Kasumi-1 (cell line): Measurements from ENCODE around the gene SPATA9.
A peak's percentile ranks its signal among the peaks of the same experiment; 100 is the strongest.

Source experiments
- DNase-seq, 2 experiments: peaks; one replicate each; lab custom pipeline; 2025; lab: John Stamatoyannopoulos, UW

SPATA9 gene, protein sequence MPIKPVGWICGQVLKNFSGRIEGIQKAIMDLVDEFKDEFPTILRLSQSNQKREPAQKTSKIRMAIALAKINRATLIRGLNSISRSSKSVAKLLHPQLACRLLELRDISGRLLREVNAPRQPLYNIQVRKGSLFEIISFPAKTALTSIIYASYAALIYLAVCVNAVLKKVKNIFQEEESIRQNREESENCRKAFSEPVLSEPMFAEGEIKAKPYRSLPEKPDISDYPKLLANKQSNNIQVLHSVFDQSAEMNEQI

GRCh38 chr5:95682891-95683290 lies at the start of gene SPATA9:
Gene SPATA9, minus strand, starts transcription at chr5:95682991. Its CDS starts 137 bp downstream, at chr5:95682854.
- no peak for DNase-seq

- peak; percentile 39 to 47 for DNase-seq
These were observed 49.1 kb upstream of the SPATA9 start for GRCh38 chr5:95731571-95732554.

DNA sequence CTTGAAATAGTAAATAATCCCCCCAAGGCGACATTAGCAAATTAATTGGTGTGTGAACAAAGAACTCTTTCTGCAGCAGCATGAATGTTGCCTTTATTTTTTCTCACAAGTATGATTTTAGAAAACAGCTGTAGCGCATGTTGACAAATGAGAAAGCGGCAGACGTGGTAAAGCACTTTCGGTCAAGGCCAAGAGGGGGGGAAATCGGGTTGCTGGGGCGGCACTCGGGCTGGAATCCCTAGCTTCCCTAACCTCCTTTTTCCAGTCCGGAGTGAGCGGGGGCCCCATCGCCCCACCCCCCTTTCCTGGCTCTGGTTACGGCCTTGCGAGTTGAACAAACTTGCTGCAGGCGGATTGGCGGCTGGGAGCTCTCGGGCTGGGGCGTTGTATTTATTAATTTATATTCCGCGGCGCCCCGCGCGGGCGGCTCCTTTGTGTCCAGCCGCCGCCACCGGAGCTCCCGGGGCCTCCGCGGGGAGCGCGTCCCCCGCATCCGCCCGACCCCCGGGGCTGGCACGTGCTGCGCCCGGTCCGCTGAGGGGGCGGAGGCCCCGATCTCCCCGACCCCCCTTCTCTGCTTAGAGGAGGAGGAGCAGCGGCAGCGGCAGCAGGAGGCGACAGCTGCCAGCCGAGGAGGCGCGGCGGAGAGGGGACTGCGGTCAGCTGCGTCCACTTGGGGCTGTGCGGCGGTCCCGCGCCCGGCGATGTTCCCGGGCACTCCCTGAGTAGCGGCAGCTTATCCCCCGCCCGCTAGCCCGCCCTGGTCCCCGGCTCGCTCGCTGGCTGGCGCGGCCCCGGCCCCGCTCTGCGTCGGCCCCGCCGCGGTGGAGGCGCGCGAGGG lies 48.2 kb upstream of the SPATA9 start, which contains the start of gene RHOBTB3:
Gene RHOBTB3, plus strand, starts transcription at position 607 of the 841 bp plus-strand sequence. CDS start 347 bp downstream, outside the sequence.
- DNase-seq = peak; percentile 66 to 69

DNA sequence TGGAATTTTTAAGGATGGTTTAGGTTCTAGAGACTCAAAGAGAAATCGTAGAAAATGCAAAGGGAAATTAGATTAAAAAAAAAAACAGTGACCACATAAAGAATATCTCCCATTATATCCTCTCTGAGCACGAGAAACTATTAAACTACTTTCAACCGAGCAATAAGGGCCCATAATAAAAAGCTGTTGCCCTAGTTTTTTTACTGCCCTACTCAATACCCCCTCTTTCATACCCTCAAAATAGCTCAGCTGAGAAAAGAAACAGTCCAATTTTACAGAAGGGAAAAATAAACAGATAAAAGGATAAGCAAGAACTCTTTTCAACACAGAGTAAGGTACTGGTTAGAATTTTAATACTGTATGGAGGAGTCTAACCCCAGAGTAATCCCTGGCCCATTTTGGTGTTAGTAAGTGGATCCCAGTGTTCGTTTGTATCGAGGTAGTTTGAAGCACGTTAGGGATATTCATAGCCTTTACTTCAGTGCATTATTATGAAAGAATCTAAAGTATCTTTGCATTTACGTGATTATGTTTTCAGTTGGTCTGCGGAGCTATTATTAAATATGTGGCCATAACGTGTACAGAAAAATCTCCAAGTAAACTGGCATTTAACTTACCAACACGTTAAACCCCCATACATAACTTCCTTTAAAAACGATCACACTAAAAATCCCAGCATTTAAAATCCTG lies 47.4 kb upstream of the SPATA9 start:
- peak; percentile 33 to 49 for DNase-seq

DNA sequence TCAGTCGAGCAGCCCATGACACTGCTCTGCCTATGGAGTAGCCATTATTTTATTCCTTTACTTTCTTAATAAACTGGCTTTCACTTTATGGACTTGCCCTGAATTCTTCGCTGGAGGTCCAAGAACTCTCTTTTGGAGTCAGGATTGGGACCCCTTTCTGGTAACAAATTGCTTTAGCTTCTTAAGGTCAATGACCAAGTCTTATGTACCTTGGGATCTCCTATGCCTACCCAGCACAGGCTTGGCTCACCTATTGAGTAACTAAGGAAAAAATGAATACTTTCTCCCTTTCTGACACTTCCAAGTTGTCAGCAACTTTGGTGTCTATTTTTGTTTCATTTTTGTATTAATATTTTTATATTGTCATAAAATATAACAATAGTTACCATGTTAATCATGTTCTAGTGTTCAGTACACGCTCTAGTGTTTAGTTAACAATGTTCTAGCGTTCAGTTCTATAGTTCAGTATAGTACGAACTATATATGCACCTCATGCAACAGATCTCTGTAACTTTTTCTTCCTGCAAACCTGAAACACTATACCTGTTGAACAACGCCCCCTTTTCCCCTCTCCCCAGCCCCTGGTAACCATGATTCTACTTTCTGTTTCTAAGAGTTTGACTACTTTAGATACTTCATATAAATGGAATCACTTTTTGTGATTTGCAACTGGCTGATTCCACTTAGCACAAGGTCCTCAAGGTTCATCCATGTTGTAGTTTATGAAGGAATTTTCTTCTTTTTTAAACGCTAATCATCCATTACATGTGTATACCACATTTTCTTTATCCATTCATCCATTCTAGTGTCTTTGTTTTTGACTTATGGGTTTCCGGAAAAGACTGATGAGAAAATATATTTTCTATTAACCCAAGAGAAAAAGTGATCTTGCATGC lies 46.6 kb upstream of the SPATA9 start:
- no peak for DNase-seq

DNA sequence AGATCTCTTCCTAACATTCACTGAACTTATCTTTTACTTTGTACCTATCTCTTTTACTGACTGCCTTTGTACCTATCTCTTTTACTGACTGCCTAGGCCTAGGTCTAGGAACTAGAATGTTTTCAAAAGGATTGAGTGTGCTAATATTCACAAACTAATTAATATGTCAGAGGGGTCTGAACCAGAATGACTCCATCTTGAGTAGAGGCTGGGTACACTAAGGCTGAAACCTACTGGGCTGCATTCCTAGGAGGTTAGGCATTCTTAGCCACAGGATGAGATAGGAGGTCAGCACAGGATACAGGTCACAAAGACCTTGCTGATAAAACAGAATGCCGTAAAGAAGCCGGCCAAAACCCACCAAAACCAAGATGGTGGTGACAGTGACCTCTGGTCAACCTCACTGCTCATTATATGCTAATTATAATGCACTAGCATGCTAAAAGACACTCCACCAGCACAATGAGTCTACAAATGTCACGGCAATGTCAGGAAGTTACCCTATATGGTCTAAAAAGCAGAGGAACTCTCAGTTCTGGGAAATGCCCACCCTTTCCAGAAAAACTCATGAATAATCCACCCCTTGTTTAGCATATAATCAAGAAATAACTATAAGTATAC lies 45.8 kb upstream of the SPATA9 start:
- DNase-seq = no peak

- DNase-seq = no peak
These were observed 45.0 kb upstream of the SPATA9 start for GRCh38 chr5:95727764-95728191.

DNA sequence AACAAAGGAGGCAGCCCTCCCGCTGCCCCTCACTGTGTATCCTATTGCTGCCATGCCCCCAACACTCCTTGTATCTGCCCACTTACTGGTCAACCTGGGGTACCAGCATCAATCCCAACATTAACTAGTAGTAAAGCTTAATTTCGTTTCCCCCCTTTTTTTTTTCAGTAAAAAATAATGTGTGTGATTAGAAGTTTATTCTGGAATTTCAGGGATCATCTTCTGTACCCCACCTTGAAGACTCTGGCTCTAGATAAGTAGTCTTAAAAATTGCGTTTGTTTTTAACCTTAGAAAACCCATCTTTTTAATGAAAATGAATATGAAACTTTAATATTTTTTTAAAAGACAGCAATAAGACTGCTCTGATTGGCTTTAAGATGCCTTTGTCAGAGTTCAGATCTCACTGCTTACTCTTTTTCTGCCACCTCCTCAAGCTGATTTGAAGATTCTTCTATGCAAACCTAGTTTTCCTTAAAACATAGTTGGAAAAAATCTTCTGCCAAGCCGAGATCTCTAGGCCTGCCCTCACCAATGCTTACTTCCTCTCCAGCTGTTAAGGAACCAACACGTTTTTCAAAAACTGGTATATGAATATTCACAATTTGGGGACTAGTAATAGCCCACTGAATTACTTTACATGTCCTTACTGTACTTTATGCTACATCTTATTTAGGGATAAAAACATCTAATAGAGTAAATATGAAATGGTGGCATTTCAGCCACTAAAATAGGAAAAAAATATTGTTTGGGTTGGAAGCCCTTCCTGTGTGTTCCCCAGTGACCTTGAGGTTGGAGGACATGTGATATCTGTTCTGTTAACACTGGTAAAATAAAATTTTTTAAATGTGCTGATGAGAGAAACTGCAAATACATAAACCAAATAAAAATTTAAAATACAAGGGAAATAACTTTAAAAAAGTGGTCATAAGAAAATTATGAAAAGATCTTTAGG lies 44.3 kb upstream of the SPATA9 start:
- DNase-seq = peak in 1 of 2 experiments; percentile 2

GRCh38 chr5:95725937-95726810 lies 43.4 kb upstream of the SPATA9 start:
- no peak for DNase-seq

- no peak for DNase-seq
These were observed 42.5 kb upstream of the SPATA9 start for GRCh38 chr5:95725071-95725820.

DNA sequence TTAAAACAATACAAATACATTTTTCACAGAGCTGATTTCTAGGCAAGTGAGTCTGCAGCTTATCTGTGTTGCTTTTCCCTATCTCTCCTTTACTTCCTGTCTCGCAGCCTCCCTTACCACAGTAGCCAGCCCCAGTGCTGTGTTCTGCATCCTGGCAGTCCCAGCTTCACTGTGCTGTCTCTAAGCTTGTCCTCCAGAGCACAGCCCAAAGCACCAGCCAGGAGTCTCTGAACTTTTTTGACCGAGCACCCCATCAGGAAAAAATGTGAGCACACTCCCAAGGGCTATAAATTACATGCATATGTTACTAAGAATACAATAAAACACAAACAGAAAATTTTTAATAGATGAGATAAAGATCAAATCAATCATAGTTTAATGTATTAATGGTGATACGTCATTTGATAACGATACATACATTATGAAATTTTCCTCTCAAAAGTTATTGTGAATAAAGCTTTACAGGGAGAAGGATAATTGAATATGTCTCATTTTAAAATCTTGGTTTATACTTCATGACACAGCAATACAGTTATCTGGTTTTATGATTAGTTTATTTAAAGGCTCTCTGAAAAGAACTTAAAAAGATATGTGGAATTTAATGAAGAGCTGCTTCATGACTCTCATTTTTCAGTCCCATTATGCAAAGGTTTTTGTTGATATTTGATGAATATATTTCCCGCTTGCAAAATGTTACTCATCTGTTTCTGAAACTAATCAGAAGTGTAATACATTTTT lies 41.0 kb upstream of the SPATA9 start:
- DNase-seq = peak; percentile 17 to 41

- DNase-seq = no peak
These were observed 38.9 kb upstream of the SPATA9 start for GRCh38 chr5:95721582-95722295.

GRCh38 chr5:95720094-95720786 lies 37.4 kb upstream of the SPATA9 start:
- DNase-seq = no peak

DNA sequence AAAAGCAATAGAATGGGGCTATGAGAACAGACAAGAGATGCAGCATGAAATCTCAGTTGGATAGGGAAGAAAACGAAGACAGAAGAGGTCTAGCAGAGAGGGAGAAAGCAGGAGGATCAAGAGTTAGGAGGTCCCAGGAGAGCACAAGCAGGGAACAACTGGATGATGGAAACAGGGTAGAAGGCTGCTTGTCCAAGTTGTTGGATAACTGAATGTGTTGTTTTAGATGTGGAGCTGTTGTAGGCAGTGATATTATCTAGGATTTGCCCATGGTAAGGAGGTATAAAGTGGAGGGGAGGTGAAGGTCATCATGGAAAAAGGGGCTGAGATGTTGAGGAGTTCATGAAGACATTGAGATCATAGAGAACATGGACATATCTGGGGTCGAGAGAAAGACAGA lies 35.9 kb upstream of the SPATA9 start:
- no peak for DNase-seq

DNA sequence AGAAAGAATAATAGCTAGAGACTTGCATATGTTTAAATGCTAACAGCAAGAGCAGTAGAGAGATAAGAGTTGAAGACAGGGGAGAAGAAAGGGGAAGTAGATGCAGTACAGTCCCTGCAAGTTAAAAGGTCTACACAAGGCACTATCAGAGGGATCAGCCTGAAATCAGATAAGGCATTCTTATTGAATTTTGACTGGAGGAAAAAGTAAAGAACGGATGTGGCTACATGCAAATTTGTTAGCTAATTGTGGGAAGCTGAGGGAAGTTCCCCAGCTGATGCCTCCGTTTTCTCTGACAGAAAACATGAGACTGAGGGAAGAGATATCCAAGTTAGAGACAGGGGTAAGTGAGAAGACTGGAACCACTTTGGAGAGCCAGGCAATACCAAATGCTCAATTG lies 35.4 kb upstream of the SPATA9 start:
- peak; percentile 97 to 98 for DNase-seq
